ENCODE data around the gene CDH22. TPM values are rescaled to one million over a fixed set of nuclear protein-coding genes. Genes with fewer than 3 reads are reported as not detected.

CDH22 gene
- total and polyA plus RNA-seq, 5 donors from 2014 or later = not detected

- Histone ChIP-seq H3K9me3 (ENCODE audit: control insufficient read depth in 2 of 2, low read length in 2 of 2) (no peaks in the 10 kb centered on the region), H3K27me3 (ENCODE audit: control insufficient read depth, insufficient read depth, low read length) (peaks cover 11% of the 10 kb centered on the region), H3K27ac (ENCODE audit: insufficient read depth, low read length, poor library complexity, severe bottlenecking) (no peak overlapping the region), H3K4me3 (ENCODE audit: low read depth, low read length) (no peak overlapping the region), H3K4me1 (ENCODE audit: control insufficient read depth, insufficient read depth, low read length, poor library complexity, severe bottlenecking) (peaks cover 12% of the 10 kb centered on the region), H3K36me3 (ENCODE audit: control insufficient read depth, insufficient read depth, low read length) (peaks cover 3% of the 10 kb centered on the region)
- H3K27me3 Mint-ChIP-seq = peaks cover 28% of the 10 kb centered on the region
- no peak for ATAC-seq (ENCODE audit: low read depth in 2 of 2)
- no peak for DNase-seq
- no peak overlapping the region for H3K27ac Mint-ChIP-seq
- H3K36me3 Mint-ChIP-seq = peaks cover 4% of the 10 kb centered on the region
- no peak overlapping the region for H3K4me3 Mint-ChIP-seq
- peaks cover 0 to 32% (median 13%) of the 10 kb centered on the region in 4 donors for H3K4me1 Mint-ChIP-seq
- H3K9me3 Mint-ChIP-seq = no peaks in the 10 kb centered on the region
Observed at GRCh38 chr20:46341074-46342009, 33.0 kb upstream of the CDH22 start.

- Histone ChIP-seq H3K4me3 (ENCODE audit: low read depth, low read length) (no peak overlapping the region), H3K9me3 (ENCODE audit: control insufficient read depth in 2 of 2, low read length in 2 of 2) (no peaks in the 10 kb centered on the region), H3K36me3 (ENCODE audit: control insufficient read depth, insufficient read depth, low read length) (no peaks in the 10 kb centered on the region), H3K4me1 (ENCODE audit: control insufficient read depth, insufficient read depth, low read length, poor library complexity, severe bottlenecking) (peaks cover 12% of the 10 kb centered on the region), H3K27ac (ENCODE audit: insufficient read depth, low read length, poor library complexity, severe bottlenecking) (no peak overlapping the region), H3K27me3 (ENCODE audit: control insufficient read depth, insufficient read depth, low read length) (peaks cover 13% of the 10 kb centered on the region)
- Mint-ChIP-seq H3K36me3 (no peaks in the 10 kb centered on the region), H3K27ac (no peak overlapping the region), H3K27me3 (peaks cover 40% of the 10 kb centered on the region), H3K4me1 (peaks cover 0 to 18% (median 8%) of the 10 kb centered on the region in 4 donors), H3K9me3 (no peaks in the 10 kb centered on the region), H3K4me3 (no peak overlapping the region)
- no peak for ATAC-seq (ENCODE audit: low read depth in 2 of 2)
- DNase-seq = no peak
Observed at GRCh38 chr20:46339037-46339436, 30.7 kb upstream of the CDH22 start.

- Mint-ChIP-seq H3K4me1 (peaks cover 0 to 5% (median 1%) of the 10 kb centered on the region in 4 donors), H3K9me3 (no peaks in the 10 kb centered on the region), H3K36me3 (no peaks in the 10 kb centered on the region), H3K27me3 (peaks cover 42% of the 10 kb centered on the region), H3K4me3 (no peak overlapping the region), H3K27ac (no peak overlapping the region)
- Histone ChIP-seq H3K9me3 (ENCODE audit: control insufficient read depth in 2 of 2, low read length in 2 of 2) (no peaks in the 10 kb centered on the region), H3K36me3 (ENCODE audit: control insufficient read depth, insufficient read depth, low read length) (no peaks in the 10 kb centered on the region), H3K27me3 (ENCODE audit: control insufficient read depth, insufficient read depth, low read length) (peaks cover 13% of the 10 kb centered on the region), H3K27ac (ENCODE audit: insufficient read depth, low read length, poor library complexity, severe bottlenecking) (no peak overlapping the region), H3K4me3 (ENCODE audit: low read depth, low read length) (no peak overlapping the region), H3K4me1 (ENCODE audit: control insufficient read depth, insufficient read depth, low read length, poor library complexity, severe bottlenecking) (no peaks in the 10 kb centered on the region)
- no peak for DNase-seq
- no peak for ATAC-seq (ENCODE audit: low read depth in 2 of 2)
Observed at GRCh38 chr20:46336735-46337134, 28.4 kb upstream of the CDH22 start.

DNA sequence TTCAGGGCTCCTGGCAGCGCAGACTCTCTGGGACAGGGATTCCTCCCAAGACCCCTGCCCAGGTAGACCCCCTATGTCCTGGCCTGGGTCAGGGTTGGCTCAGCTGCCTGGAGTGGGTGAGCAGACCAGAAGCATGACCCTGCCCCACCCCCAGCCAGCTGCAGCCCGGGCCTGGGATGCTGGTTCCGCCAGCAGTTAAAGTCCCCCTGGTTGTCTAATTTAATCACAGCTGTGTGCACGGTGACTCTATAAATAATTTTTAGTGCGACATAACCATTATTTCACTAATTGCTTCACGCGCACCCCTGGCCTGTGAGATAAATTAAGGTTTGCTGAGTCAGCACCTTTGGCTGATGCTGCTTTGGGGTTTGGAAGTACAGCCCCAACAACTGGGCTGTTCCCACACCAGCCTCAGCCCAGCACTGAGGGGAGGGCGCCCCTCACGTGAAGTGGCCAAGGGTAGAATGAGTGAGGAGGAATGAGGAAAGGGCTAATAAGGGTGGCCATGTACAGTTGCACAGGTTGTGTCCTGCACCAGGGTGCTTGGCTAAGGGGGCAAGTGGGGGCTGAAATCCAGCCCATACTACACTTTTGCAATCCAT is 26.1 kb upstream of the CDH22 start:
- Histone ChIP-seq H3K36me3 (ENCODE audit: control insufficient read depth, insufficient read depth, low read length) (no peaks in the 10 kb centered on the region), H3K27ac (ENCODE audit: insufficient read depth, low read length, poor library complexity, severe bottlenecking) (no peak overlapping the region), H3K27me3 (ENCODE audit: control insufficient read depth, insufficient read depth, low read length) (peaks cover 11% of the 10 kb centered on the region), H3K4me1 (ENCODE audit: control insufficient read depth, insufficient read depth, low read length, poor library complexity, severe bottlenecking) (no peaks in the 10 kb centered on the region), H3K4me3 (ENCODE audit: low read depth, low read length) (no peak overlapping the region), H3K9me3 (ENCODE audit: control insufficient read depth in 2 of 2, low read length in 2 of 2) (no peaks in the 10 kb centered on the region)
- Mint-ChIP-seq H3K4me1 (peaks cover 0 to 5% (median under 1%) of the 10 kb centered on the region in 4 donors), H3K27ac (no peak overlapping the region), H3K36me3 (no peaks in the 10 kb centered on the region), H3K27me3 (peaks cover 48% of the 10 kb centered on the region), H3K4me3 (no peak overlapping the region), H3K9me3 (peaks cover 0 to 1% (median 0%) of the 10 kb centered on the region in 7 donors)
- DNase-seq (no peak), ATAC-seq (ENCODE audit: low read depth in 2 of 2) (no peak)

DNA sequence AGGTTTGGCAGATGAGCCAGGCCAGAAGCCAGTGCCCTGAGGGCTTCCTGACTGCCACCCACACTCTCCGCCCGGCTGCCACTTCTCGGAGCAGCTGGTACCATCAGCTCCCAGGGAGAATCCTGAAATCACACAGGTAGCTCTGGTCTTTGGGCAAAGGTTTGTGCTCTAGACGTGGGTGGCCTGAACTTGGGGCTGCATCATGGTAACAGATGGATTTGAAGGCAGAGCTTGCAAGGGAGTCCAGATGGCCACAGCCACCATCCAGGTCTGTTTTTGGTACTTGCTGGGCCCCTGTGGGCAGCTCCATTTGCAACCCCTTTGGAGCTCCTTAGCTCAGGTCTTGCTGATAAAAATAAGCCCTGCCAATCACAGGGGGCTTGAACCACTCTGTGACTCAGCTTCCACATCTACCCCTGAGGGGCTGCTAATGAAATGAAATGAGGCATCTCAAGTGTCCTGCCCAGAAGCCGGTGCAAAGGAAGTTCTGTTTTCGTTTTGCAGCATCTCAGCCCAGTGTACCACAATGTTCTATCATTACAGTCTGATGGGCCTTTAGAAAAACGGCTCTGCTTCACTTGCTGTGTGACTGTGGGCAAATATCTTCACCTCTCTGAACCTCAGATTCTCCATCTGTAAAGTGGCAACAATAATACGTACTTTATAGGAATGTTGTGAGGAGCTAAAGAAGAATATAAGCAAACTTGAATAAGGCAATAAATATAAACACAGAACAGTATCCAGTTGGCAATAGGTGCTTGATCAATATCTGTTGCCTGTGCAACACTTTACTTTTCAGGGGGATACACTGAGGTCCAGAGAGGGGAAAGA is 25.1 kb upstream of the CDH22 start:
- DNase-seq = no peak
- Histone ChIP-seq H3K27me3 (ENCODE audit: control insufficient read depth, insufficient read depth, low read length) (peaks cover 6% of the 10 kb centered on the region), H3K4me1 (ENCODE audit: control insufficient read depth, insufficient read depth, low read length, poor library complexity, severe bottlenecking) (no peaks in the 10 kb centered on the region), H3K27ac (ENCODE audit: insufficient read depth, low read length, poor library complexity, severe bottlenecking) (no peak overlapping the region), H3K36me3 (ENCODE audit: control insufficient read depth, insufficient read depth, low read length) (no peaks in the 10 kb centered on the region), H3K9me3 (ENCODE audit: control insufficient read depth in 2 of 2, low read length in 2 of 2) (no peaks in the 10 kb centered on the region), H3K4me3 (ENCODE audit: low read depth, low read length) (no peak overlapping the region)
- no peak overlapping the region for H3K27ac Mint-ChIP-seq
- peaks cover 0 to 2% (median 0%) of the 10 kb centered on the region in 4 donors for H3K4me1 Mint-ChIP-seq
- no peaks in the 10 kb centered on the region for H3K36me3 Mint-ChIP-seq
- no peak overlapping the region for H3K4me3 Mint-ChIP-seq
- H3K27me3 Mint-ChIP-seq = peaks cover 47% of the 10 kb centered on the region
- ATAC-seq (ENCODE audit: low read depth in 2 of 2) = no peak
- peaks cover 0 to 1% (median 0%) of the 10 kb centered on the region in 7 donors for H3K9me3 Mint-ChIP-seq

- Histone ChIP-seq H3K36me3 (ENCODE audit: control insufficient read depth, insufficient read depth, low read length) (no peaks in the 10 kb centered on the region), H3K4me3 (ENCODE audit: low read depth, low read length) (no peak overlapping the region), H3K27ac (ENCODE audit: insufficient read depth, low read length, poor library complexity, severe bottlenecking) (no peak overlapping the region), H3K4me1 (ENCODE audit: control insufficient read depth, insufficient read depth, low read length, poor library complexity, severe bottlenecking) (no peaks in the 10 kb centered on the region), H3K27me3 (ENCODE audit: control insufficient read depth, insufficient read depth, low read length) (peaks cover 6% of the 10 kb centered on the region), H3K9me3 (ENCODE audit: control insufficient read depth in 2 of 2, low read length in 2 of 2) (no peaks in the 10 kb centered on the region)
- Mint-ChIP-seq H3K36me3 (no peaks in the 10 kb centered on the region), H3K27ac (no peak overlapping the region), H3K27me3 (peaks cover 41% of the 10 kb centered on the region), H3K4me3 (no peak overlapping the region), H3K9me3 (peaks cover 0 to 1% (median 0%) of the 10 kb centered on the region in 7 donors), H3K4me1 (peaks cover 0 to 2% (median 0%) of the 10 kb centered on the region in 4 donors)
- DNase-seq (no peak), ATAC-seq (ENCODE audit: low read depth in 2 of 2) (no peak)
Observed at GRCh38 chr20:46332373-46333160, 24.3 kb upstream of the CDH22 start.
